Measurements from ENCODE around the gene BHMT2. TPM values are rescaled to one million over a fixed set of nuclear protein-coding genes. Genes with fewer than 3 reads are reported as not detected.
A peak's percentile ranks its signal among the peaks of the same experiment; 100 is the strongest.

The BHMT2 gene
- total and polyA plus RNA-seq, 2 donors, result 0.05 to 1.0 TPM

DNA sequence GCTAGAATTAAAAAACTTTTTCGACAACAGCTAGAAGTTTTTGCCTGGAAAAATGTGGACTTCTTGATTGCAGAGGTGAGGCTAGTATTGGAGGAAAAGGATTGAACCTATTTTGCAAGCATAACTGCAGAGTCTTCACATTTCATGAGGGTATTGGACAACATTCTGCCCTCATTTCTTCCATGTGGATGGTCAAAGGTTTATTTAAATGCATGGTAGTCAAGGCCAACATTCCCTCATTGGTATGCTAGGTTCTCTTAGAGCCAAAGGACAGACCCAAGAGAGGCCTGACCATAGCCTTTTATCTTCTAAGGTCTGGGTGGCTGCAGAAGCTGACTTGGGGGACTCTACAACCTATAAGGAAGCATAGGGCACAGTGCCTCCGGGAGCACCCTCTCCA lies 11.2 kb downstream of the BHMT2 start:
- Histone ChIP-seq H3K36me3 (ENCODE audit: control insufficient read depth in 2 of 2, insufficient read depth in 2 of 2, low read length in 1 of 2) (no peaks in the 10 kb centered on the region), H3K27me3 (ENCODE audit: control insufficient read depth in 2 of 2, insufficient read depth in 1 of 2, low read length in 1 of 2) (no peaks in the 10 kb centered on the region), H3K4me1 (ENCODE audit: control insufficient read depth in 2 of 2, insufficient read depth in 2 of 2, low read length in 2 of 2) (no peaks in the 10 kb centered on the region), H3K27ac (ENCODE audit: low read depth in 1 of 2, low read length in 1 of 2) (no peak overlapping the region), H3K4me3 (ENCODE audit: low read length in 2 of 2) (no peak overlapping the region), H3K9me3 (ENCODE audit: control insufficient read depth in 2 of 2, insufficient read depth in 1 of 2, low read length in 1 of 2) (no peaks in the 10 kb centered on the region)
- WGBS, result 95% methylated on average over 2 of the region's 2 CpGs
- no peak for DNase-seq (ENCODE audit: low read depth in 6 of 9, low spot score in 9 of 9)

DNA sequence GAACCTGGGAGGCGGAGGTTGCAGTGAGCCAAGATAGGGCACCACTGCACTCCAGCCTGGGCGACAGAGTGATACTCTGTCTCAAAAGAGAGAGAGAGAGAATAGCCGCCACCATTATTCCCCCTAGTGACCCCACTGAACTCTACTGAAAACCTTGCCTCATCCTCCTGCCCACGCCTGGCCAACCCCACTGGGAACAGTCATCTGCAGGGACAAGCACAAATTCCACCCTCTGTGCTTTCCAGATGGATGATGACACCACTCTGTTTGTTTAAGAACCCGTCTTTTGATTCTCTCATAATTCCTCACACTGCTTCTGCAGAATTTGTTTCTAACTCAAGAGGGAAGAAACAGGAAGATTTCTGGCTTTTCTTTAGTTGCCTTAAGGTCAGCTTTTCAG lies 12.2 kb downstream of the BHMT2 start:
- Histone ChIP-seq H3K27ac (ENCODE audit: low read depth in 1 of 2, low read length in 1 of 2) (no peak overlapping the region), H3K4me3 (ENCODE audit: low read length in 2 of 2) (no peak overlapping the region), H3K27me3 (ENCODE audit: control insufficient read depth in 2 of 2, insufficient read depth in 1 of 2, low read length in 1 of 2) (no peaks in the 10 kb centered on the region), H3K4me1 (ENCODE audit: control insufficient read depth in 2 of 2, insufficient read depth in 2 of 2, low read length in 2 of 2) (no peaks in the 10 kb centered on the region), H3K36me3 (ENCODE audit: control insufficient read depth in 2 of 2, insufficient read depth in 2 of 2, low read length in 1 of 2) (no peaks in the 10 kb centered on the region), H3K9me3 (ENCODE audit: control insufficient read depth in 2 of 2, insufficient read depth in 1 of 2, low read length in 1 of 2) (no peaks in the 10 kb centered on the region)
- 98% methylated on average over 5 of the region's 5 CpGs for WGBS
- DNase-seq (ENCODE audit: low read depth in 6 of 9, low spot score in 9 of 9), result no peak

DNA sequence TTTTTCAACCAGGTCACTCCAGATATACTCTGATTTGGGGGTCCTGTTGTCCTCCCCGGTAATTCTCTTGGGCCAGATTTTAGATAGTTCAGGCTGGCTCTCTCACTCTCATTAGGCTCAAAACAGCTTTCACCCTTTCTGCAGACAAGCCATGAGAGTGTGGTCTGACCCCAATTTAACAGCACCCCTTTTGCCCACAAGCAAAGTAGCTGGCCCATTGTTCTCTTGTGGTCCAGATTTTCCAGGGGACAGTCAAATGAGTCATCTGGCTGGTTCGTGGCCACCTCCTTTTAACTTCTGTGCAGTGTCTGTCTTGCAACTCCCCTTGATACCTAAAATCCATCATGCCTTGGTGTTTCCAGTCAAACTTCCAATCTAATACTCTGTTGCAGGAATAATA lies 16.5 kb downstream of the BHMT2 start:
- no peaks in the 10 kb centered on the region for H3K27me3 ChIP-seq (ENCODE audit: control insufficient read depth in 2 of 2, insufficient read depth in 1 of 2, low read length in 1 of 2)
- WGBS, result 96% methylated on average over 2 of the region's 2 CpGs
- no peak overlapping the region for H3K27ac ChIP-seq (ENCODE audit: low read depth in 1 of 2, low read length in 1 of 2)
- no peaks in the 10 kb centered on the region for H3K9me3 ChIP-seq (ENCODE audit: control insufficient read depth in 2 of 2, insufficient read depth in 1 of 2, low read length in 1 of 2)
- H3K4me1 ChIP-seq (ENCODE audit: control insufficient read depth in 2 of 2, insufficient read depth in 2 of 2, low read length in 2 of 2), result no peaks in the 10 kb centered on the region
- H3K36me3 ChIP-seq (ENCODE audit: control insufficient read depth in 2 of 2, insufficient read depth in 2 of 2, low read length in 1 of 2), result no peaks in the 10 kb centered on the region
- H3K4me3 ChIP-seq (ENCODE audit: low read length in 2 of 2), result no peak overlapping the region
- no peak for DNase-seq (ENCODE audit: low read depth in 6 of 9, low spot score in 9 of 9)

DNA sequence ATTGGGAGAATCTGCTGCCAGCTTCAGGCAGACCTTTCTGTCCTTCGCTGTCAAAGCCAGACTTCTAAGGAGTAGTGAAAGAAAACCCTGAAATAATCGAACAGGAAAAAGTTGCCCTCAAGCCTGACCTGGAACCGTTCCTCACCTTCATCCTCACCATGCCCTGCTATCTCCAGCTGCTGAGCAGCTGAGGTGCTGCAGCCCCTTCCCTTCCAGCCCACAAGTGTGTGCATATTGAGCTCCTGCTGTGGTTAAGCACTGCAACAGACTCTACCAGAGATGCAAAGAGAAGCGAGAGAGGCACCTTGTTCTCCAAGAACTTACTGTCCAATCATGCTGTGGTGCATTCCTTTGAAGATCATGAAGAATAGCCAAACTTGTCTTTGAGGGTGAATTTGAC lies 18.9 kb downstream of the BHMT2 start:
- no peak for DNase-seq (ENCODE audit: low read depth in 6 of 9, low spot score in 9 of 9)
- Histone ChIP-seq H3K4me1 (ENCODE audit: control insufficient read depth in 2 of 2, insufficient read depth in 2 of 2, low read length in 2 of 2) (no peaks in the 10 kb centered on the region), H3K27me3 (ENCODE audit: control insufficient read depth in 2 of 2, insufficient read depth in 1 of 2, low read length in 1 of 2) (no peaks in the 10 kb centered on the region), H3K27ac (ENCODE audit: low read depth in 1 of 2, low read length in 1 of 2) (no peak overlapping the region), H3K9me3 (ENCODE audit: control insufficient read depth in 2 of 2, insufficient read depth in 1 of 2, low read length in 1 of 2) (no peaks in the 10 kb centered on the region), H3K36me3 (ENCODE audit: control insufficient read depth in 2 of 2, insufficient read depth in 2 of 2, low read length in 1 of 2) (no peaks in the 10 kb centered on the region), H3K4me3 (ENCODE audit: low read length in 2 of 2) (no peak overlapping the region)
- WGBS, result 55% methylated on average over 4 of the region's 4 CpGs

DNA sequence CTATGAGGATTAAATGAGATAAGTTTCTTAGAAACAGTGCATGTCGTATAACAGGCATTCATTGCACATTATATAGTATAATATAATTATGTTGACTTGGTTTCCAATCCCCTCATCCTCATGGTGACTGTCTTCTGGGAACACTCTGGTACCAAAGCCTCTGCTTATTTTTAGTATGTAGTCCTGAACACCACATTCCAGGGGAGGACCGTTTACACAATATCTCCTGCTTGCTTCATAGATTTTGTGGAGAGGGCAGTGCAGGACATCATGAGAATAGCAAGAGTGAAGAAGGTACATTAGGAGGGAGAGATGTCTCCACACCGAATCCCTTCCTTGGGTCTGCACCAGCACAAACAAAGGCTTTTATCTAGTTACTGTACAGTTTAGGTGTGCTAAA lies 21.5 kb downstream of the BHMT2 start:
- no peaks in the 10 kb centered on the region for H3K27me3 ChIP-seq (ENCODE audit: control insufficient read depth in 2 of 2, insufficient read depth in 1 of 2, low read length in 1 of 2)
- H3K9me3 ChIP-seq (ENCODE audit: control insufficient read depth in 2 of 2, insufficient read depth in 1 of 2, low read length in 1 of 2), result no peaks in the 10 kb centered on the region
- DNase-seq (ENCODE audit: low read depth in 6 of 9, low spot score in 9 of 9), result no peak
- no peaks in the 10 kb centered on the region for H3K4me1 ChIP-seq (ENCODE audit: control insufficient read depth in 2 of 2, insufficient read depth in 2 of 2, low read length in 2 of 2)
- WGBS, result 64% methylated on average over 3 of the region's 3 CpGs
- H3K36me3 ChIP-seq (ENCODE audit: control insufficient read depth in 2 of 2, insufficient read depth in 2 of 2, low read length in 1 of 2), result no peaks in the 10 kb centered on the region
- H3K4me3 ChIP-seq (ENCODE audit: low read length in 2 of 2), result no peak overlapping the region
- H3K27ac ChIP-seq (ENCODE audit: low read depth in 1 of 2, low read length in 1 of 2), result no peak overlapping the region

DNA sequence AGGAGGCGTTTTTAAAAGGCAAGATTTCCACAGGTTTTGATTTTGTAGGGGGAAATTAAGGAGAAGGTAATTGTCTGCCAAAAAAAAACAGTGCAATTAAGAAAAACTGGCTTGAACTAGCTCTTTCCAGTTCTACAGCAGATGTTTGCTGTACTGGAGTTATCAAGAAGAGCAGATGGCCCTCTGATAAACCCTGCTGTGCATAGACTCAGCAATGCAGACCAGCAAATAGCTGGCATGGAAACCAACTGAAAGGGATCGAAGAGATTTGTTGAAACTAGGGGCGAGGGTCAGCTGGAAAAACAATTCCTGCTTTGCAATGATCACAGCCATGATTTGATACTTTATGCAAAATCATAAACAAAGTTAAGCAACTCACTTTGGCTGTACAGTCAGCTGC lies 24.2 kb downstream of the BHMT2 start:
- Histone ChIP-seq H3K27me3 (ENCODE audit: control insufficient read depth in 2 of 2, insufficient read depth in 1 of 2, low read length in 1 of 2) (no peaks in the 10 kb centered on the region), H3K9me3 (ENCODE audit: control insufficient read depth in 2 of 2, insufficient read depth in 1 of 2, low read length in 1 of 2) (no peaks in the 10 kb centered on the region), H3K27ac (ENCODE audit: low read depth in 1 of 2, low read length in 1 of 2) (no peak overlapping the region), H3K36me3 (ENCODE audit: control insufficient read depth in 2 of 2, insufficient read depth in 2 of 2, low read length in 1 of 2) (no peaks in the 10 kb centered on the region), H3K4me1 (ENCODE audit: control insufficient read depth in 2 of 2, insufficient read depth in 2 of 2, low read length in 2 of 2) (no peaks in the 10 kb centered on the region), H3K4me3 (ENCODE audit: low read length in 2 of 2) (no peak overlapping the region)
- 91% methylated on average over 3 of the region's 3 CpGs for WGBS
- DNase-seq (ENCODE audit: low read depth in 6 of 9, low spot score in 9 of 9), result no peak

DNA sequence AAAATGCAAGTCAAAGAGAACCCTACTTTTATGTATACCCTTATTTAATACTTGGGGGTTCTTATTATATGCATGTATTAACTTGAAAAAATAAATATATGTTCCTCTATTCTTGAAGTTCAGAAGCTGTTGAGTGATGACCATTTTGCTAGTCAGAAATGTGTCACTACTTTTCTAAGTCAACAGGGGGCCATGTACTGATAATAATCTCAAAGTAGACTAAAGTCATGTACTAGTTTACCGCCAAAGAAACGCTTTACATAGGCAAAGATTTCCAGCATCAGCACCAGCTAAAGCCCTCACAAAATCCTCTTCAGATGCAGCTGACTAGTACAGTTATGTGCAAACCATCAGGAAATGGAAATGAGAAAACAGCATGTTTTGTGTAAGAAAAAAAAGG lies 36.3 kb downstream of the BHMT2 start:
- H3K4me1 ChIP-seq (ENCODE audit: control insufficient read depth in 2 of 2, insufficient read depth in 2 of 2, low read length in 2 of 2), result peaks cover 0 to 4% of the 10 kb centered on the region in 2 donors
- no peaks in the 10 kb centered on the region for H3K9me3 ChIP-seq (ENCODE audit: control insufficient read depth in 2 of 2, insufficient read depth in 1 of 2, low read length in 1 of 2)
- H3K4me3 ChIP-seq (ENCODE audit: low read length in 2 of 2), result no peak overlapping the region
- no peak overlapping the region for H3K27ac ChIP-seq (ENCODE audit: low read depth in 1 of 2, low read length in 1 of 2)
- no peaks in the 10 kb centered on the region for H3K36me3 ChIP-seq (ENCODE audit: control insufficient read depth in 2 of 2, insufficient read depth in 2 of 2, low read length in 1 of 2)
- 97% methylated on average over 2 of the region's 2 CpGs for WGBS
- no peak for DNase-seq (ENCODE audit: low read depth in 6 of 9, low spot score in 9 of 9)
- H3K27me3 ChIP-seq (ENCODE audit: control insufficient read depth in 2 of 2, insufficient read depth in 1 of 2, low read length in 1 of 2), result peaks cover 4 to 18% of the 10 kb centered on the region in 2 donors

DNA sequence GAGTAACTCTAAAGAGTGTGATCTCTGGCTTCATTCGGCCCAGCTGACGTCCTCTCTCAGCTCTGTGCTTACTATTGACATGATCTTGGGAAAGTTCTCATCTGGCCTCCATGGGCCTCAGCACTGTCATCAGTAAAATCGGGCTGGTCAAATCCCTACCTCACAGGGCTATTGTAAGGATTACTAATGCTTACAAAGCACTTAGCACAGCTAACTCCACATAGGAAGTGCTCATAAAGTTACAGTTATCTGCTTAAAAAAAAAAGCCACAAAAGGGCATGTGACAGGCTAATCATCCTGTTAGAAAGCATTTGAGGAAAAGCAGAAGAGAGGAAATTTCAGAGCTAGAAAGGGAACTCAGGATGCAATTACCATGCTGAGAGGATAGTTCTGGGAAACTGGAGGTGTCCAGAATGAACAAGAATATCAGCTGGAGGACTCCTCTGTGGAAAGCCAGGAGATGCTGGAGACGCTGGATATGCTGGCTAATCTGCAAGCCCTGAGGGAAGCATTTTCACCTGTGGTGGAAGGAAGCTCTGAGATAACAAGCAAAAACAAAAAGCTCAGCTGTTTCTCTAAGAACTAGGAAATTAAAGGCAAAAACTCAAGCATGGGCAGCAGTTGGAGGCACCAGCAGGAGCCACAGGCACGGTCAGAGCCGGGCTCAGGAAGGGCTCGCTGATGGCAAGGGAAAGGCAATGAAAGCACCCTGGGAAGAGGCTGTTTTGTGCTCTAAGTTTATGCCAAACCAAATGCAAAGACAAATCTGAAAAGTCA lies 37.6 kb downstream of the BHMT2 start:
- Histone ChIP-seq H3K36me3 (ENCODE audit: control insufficient read depth in 2 of 2, insufficient read depth in 2 of 2, low read length in 1 of 2) (no peaks in the 10 kb centered on the region), H3K27me3 (ENCODE audit: control insufficient read depth in 2 of 2, insufficient read depth in 1 of 2, low read length in 1 of 2) (peaks cover 12 to 32% of the 10 kb centered on the region in 2 donors), H3K4me3 (ENCODE audit: low read length in 2 of 2) (no peak overlapping the region), H3K27ac (ENCODE audit: low read depth in 1 of 2, low read length in 1 of 2) (no peak overlapping the region), H3K9me3 (ENCODE audit: control insufficient read depth in 2 of 2, insufficient read depth in 1 of 2, low read length in 1 of 2) (no peaks in the 10 kb centered on the region), H3K4me1 (ENCODE audit: control insufficient read depth in 2 of 2, insufficient read depth in 2 of 2, low read length in 2 of 2) (peaks cover 0 to 10% of the 10 kb centered on the region in 2 donors)
- WGBS, result 47% methylated on average over 7 of the region's 7 CpGs
- peak in 1 of 9 donors; percentile 24 for DNase-seq (ENCODE audit: low read depth in 6 of 9, low spot score in 9 of 9)

DNA sequence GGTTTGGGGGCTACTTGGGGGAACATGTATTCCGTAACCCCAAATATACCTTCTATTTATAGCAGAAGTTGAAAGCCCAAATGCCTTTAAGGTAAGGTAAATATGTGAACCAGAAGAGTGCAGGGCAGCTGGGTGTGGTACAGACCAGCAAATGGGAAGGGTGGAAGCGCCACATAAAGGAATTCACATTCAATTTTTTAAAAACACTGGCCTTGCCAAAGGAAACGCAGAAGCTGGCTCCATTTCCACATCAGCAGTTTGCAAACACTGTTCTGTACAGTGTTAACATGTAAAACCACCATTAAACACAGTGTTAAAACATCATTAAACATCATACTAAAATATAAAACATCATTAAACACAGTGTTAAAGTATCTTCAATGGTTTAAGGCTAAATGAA lies 38.5 kb downstream of the BHMT2 start:
- no peak overlapping the region for H3K4me3 ChIP-seq (ENCODE audit: low read length in 2 of 2)
- H3K27ac ChIP-seq (ENCODE audit: low read depth in 1 of 2, low read length in 1 of 2), result no peak overlapping the region
- 82% methylated on average over 3 of the region's 3 CpGs for WGBS
- DNase-seq (ENCODE audit: low read depth in 6 of 9, low spot score in 9 of 9), result no peak
- H3K4me1 ChIP-seq (ENCODE audit: control insufficient read depth in 2 of 2, insufficient read depth in 2 of 2, low read length in 2 of 2), result peaks cover 0 to 11% of the 10 kb centered on the region in 2 donors
- peaks cover 20 to 41% of the 10 kb centered on the region in 2 donors for H3K27me3 ChIP-seq (ENCODE audit: control insufficient read depth in 2 of 2, insufficient read depth in 1 of 2, low read length in 1 of 2)
- H3K36me3 ChIP-seq (ENCODE audit: control insufficient read depth in 2 of 2, insufficient read depth in 2 of 2, low read length in 1 of 2), result no peaks in the 10 kb centered on the region
- peaks cover 0 to 2% of the 10 kb centered on the region in 2 donors for H3K9me3 ChIP-seq (ENCODE audit: control insufficient read depth in 2 of 2, insufficient read depth in 1 of 2, low read length in 1 of 2)
